BLaER1 treated with 17β-estradiol and CSF1 and Interleukin-3, amounts not matched to agents 10 nM and 100 nM (cell line): Measurements from ENCODE around the gene CRYGB.

Experiments used
- H3K27ac ChIP-seq, 11 experiments: shearing (Covaris generic); formaldehyde crosslinking; 2 replicates each; pipeline ENCODE4 v1.8.1; 2022
- H3K27me3 ChIP-seq, 11 experiments: shearing (Covaris generic); formaldehyde crosslinking; 2 replicates each; pipeline ENCODE4 v1.8.1; 2022
- H3K36me3 ChIP-seq, 11 experiments: shearing (Covaris generic); formaldehyde crosslinking; 2 replicates each; pipeline ENCODE4 v1.8.1; 2022
- H3K4me1 ChIP-seq, 10 experiments: shearing (Covaris generic); formaldehyde crosslinking; 2 replicates each; pipeline ENCODE4 v1.8.1; 2022
- H3K4me2 ChIP-seq, 11 experiments: shearing (Covaris generic); formaldehyde crosslinking; 2 replicates each; pipeline ENCODE4 v1.8.1; 2022
- H3K4me3 ChIP-seq, 10 experiments: shearing (Covaris generic); formaldehyde crosslinking; 2 replicates each; pipeline ENCODE4 v1.8.1; 2022
- H3K9ac ChIP-seq, 11 experiments: shearing (Covaris generic); formaldehyde crosslinking; 2 replicates each; pipeline ENCODE4 v1.8.1; 2022
- H3K9me3 ChIP-seq, 11 experiments: shearing (Covaris generic); formaldehyde crosslinking; replicated peaks in 1 of 11; 2 replicates each; pipeline ENCODE4 v1.8.1; 2022
- H4K20me1 ChIP-seq, 11 experiments: shearing (Covaris generic); formaldehyde crosslinking; 2 replicates each; pipeline ENCODE4 v1.8.1; 2022
- Cebpa-rat ChIP-seq, 11 experiments: shearing (Covaris generic); IDR thresholded peaks; 2 replicates each; pipeline ENCODE4 v1.8.1; 2022

CRYGB gene

DNA sequence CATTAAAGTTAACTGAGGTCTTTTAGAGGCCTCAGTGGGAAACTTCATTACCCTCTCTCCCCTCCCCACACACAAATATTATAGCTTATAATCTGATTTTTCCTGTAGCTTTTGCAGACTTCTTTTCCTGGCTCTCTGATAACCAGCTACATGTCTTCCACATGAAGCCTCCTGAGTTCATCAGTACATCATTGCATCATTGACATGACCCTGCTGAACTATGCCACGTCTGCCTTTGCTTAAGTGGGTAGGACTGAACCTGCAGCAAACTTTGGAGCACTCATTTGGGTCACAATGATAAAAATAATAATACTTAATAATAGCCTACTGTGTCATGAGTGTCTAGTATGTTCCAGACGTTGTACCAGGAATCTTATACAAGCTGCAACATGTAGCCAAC lies 10.5 kb upstream of the CRYGB start:
- Histone ChIP-seq H3K4me2 (no peak overlapping the region), H3K27ac (no peak overlapping the region), H3K4me3 (no peak overlapping the region), H3K4me1 (no peaks in the 10 kb centered on the region), H4K20me1 (no peaks in the 10 kb centered on the region), H3K27me3 (no peaks in the 10 kb centered on the region), H3K36me3 (no peaks in the 10 kb centered on the region), H3K9ac (no peak overlapping the region), H3K9me3 (peaks cover 4 to 13% (median 7%) of the 10 kb centered on the region in 11 experiments; a peak in 18 of 22 replicates)
- TF ChIP-seq Cebpa-rat (IDR thresholded peaks at IDR 0.05) = no peak

DNA sequence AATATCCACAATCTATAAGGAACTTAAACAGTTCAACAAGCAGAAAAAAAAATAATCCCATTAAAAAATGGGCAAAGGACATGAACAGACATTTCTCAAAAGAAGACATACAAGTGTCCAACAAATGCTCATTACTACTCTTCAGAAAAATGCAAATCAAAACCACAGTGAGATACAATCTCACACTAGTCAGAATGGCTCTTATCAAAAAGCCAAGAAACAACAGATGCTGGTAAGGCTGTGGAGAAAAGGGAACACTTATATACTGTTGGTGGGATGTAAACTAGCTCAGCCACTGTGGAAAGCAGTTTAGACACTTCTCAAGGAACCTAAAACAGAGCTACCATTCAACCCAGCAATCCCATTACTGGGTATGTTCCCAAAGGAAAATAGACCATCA lies 7.2 kb upstream of the CRYGB start:
- no peak overlapping the region for H3K4me2 ChIP-seq
- H3K9me3 ChIP-seq = peaks cover 9 to 19% (median 13%) of the 10 kb centered on the region in 11 experiments; a peak in 18 of 22 replicates
- no peaks in the 10 kb centered on the region for H3K27me3 ChIP-seq
- TF ChIP-seq Cebpa-rat (IDR thresholded peaks at IDR 0.05) = no peak
- H3K9ac ChIP-seq = no peak overlapping the region
- no peak overlapping the region for H3K4me3 ChIP-seq
- H3K27ac ChIP-seq = no peak overlapping the region
- H4K20me1 ChIP-seq = no peaks in the 10 kb centered on the region
- H3K36me3 ChIP-seq = no peaks in the 10 kb centered on the region
- 0 out of 20 replicates have a peak, but pooled peaks cover 0 to 6% (median 0%) of the 10 kb centered on the region in 10 experiments for H3K4me1 ChIP-seq

DNA sequence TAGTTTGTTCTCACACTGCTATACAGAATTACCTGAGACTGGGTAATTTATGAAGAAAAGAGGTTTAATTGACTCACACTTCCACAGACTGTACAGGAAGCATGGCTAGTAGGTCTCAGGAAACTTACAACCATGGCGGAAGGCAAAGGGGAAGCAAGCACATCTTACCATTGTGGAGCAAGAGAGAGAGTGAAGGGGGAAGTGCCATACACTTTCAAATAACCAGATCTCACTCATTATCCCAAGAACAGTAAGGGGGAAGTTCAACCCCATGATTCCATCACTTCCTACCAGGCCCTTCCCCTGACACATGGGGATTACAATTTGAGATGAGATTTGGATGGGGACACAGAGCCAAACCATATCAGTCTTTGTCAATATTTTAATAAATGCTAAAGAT lies 5.0 kb upstream of the CRYGB start:
- Histone ChIP-seq H3K9ac (no peak overlapping the region), H3K9me3 (peaks cover 9 to 19% (median 13%) of the 10 kb centered on the region in 11 experiments; a peak in 18 of 22 replicates), H3K27ac (no peak overlapping the region), H3K4me1 (0 out of 20 replicates have a peak, but pooled peaks cover 0 to 6% (median 0%) of the 10 kb centered on the region in 10 experiments), H4K20me1 (no peaks in the 10 kb centered on the region), H3K36me3 (no peaks in the 10 kb centered on the region), H3K4me2 (no peak overlapping the region), H3K27me3 (no peaks in the 10 kb centered on the region), H3K4me3 (no peak overlapping the region)
- TF ChIP-seq Cebpa-rat (IDR thresholded peaks at IDR 0.05) = no peak

DNA sequence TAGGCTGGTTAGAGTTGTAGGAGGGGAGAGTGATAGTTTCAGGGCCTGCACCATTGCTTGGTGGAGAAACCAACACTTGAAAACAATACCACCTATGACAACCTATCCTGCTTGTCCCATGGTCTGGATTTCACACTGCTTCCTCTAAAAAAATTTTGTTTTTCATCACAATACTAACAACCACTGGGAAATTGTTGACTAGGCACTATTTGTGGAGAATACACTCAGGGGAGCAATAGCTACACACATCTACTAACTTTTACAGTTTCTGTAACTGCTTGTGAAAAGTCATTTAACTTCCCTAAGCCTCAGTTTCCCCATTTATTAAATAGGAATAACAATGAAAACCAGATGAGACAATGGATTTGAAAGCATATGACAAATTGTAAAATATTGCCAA lies 4.1 kb upstream of the CRYGB start:
- Histone ChIP-seq H3K9ac (no peak overlapping the region), H4K20me1 (no peaks in the 10 kb centered on the region), H3K27me3 (no peaks in the 10 kb centered on the region), H3K4me3 (no peak overlapping the region), H3K4me2 (no peak overlapping the region; a peak in 1 of 22 replicates), H3K36me3 (no peaks in the 10 kb centered on the region), H3K9me3 (peaks cover 9 to 19% (median 13%) of the 10 kb centered on the region in 11 experiments; a peak in 18 of 22 replicates), H3K4me1 (0 out of 20 replicates have a peak, but pooled peaks cover 0 to 6% (median 0%) of the 10 kb centered on the region in 10 experiments), H3K27ac (no peak overlapping the region)
- no peak for TF ChIP-seq Cebpa-rat (IDR thresholded peaks at IDR 0.05)

DNA sequence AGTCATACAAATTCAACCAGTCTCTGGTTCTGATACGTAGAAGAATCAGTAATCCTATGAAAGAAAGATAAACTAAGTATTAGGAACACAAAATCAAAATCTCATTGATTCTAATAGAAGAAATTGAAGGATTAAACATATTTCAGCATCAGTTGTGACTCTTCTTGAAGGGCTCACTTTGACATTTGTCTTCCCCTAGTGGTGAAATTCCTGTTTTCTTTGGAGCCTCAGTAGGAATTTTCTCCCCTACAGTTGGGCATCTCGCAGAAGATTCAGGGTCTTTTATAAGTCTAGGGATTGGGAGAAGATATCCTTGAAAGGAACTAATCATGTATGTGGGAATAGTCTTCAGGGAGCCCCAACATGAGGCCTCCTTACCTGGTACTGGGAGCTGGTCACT lies 2.8 kb upstream of the CRYGB start:
- no peaks in the 10 kb centered on the region for H3K36me3 ChIP-seq
- no peak overlapping the region for H3K4me3 ChIP-seq
- H3K9ac ChIP-seq = no peak overlapping the region
- TF ChIP-seq Cebpa-rat (IDR thresholded peaks at IDR 0.05) = no peak
- H3K27ac ChIP-seq = no peak overlapping the region
- H3K4me2 ChIP-seq = no peak overlapping the region
- no peaks in the 10 kb centered on the region for H4K20me1 ChIP-seq
- 0 out of 20 replicates have a peak, but pooled peaks cover 0 to 6% (median 0%) of the 10 kb centered on the region in 10 experiments for H3K4me1 ChIP-seq
- no peaks in the 10 kb centered on the region for H3K27me3 ChIP-seq
- peaks cover 9 to 19% (median 13%) of the 10 kb centered on the region in 11 experiments; a peak in 18 of 22 replicates for H3K9me3 ChIP-seq

DNA sequence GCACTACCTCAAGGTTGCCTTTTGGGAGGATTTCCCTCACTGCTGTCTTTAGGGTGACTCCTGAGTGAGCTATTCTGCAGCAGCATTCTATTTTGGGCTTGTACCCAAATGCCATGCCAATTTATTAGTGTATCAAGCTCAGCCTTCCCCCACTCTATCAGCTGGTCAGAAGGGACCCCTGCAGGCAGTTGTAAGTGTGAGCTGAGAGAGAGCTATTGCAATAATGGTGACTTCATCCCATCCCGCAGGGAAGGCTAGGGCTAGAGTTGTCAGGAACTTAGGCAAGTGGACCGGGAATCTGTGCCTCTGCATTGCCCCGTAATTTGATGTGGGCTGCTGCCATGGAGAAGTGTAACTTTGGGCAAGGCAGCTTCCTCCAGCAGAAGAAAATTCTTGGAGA lies 1.8 kb upstream of the CRYGB start:
- Histone ChIP-seq H3K36me3 (no peaks in the 10 kb centered on the region), H3K4me3 (no peak overlapping the region), H4K20me1 (no peaks in the 10 kb centered on the region), H3K4me1 (0 out of 20 replicates have a peak, but pooled peaks cover 0 to 6% (median 0%) of the 10 kb centered on the region in 10 experiments), H3K9me3 (peaks cover 9 to 19% (median 13%) of the 10 kb centered on the region in 11 experiments; a peak in 18 of 22 replicates), H3K4me2 (no peak overlapping the region), H3K27ac (no peak overlapping the region), H3K9ac (no peak overlapping the region), H3K27me3 (no peaks in the 10 kb centered on the region)
- no peak for TF ChIP-seq Cebpa-rat (IDR thresholded peaks at IDR 0.05)

DNA sequence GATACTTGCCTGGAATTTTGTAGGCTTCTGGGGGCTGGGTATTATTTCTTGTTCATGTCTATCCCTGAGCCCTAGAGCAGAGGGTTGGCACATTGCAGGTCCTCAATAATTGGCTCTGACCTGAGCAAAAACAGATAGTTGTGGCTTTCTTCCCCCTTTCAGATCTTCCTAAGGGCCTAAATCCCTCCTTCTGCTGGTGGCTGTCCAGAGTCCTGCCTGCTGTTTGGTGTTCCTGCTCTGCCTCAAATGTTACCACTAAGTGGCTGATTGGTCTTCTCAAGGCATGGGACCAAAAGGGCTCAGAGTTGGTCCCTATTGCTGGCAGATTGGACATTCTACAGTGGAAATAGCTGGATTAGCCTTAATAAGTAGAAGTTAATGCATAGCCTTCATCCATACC lies 1.1 kb upstream of the CRYGB start:
- TF ChIP-seq Cebpa-rat (IDR thresholded peaks at IDR 0.05) = no peak
- Histone ChIP-seq H3K9me3 (peaks cover 6 to 16% (median 11%) of the 10 kb centered on the region in 11 experiments; a peak in 18 of 22 replicates), H3K27ac (no peak overlapping the region), H3K9ac (no peak overlapping the region), H3K27me3 (no peaks in the 10 kb centered on the region), H3K4me1 (0 out of 20 replicates have a peak, but pooled peaks cover 0 to 6% (median 0%) of the 10 kb centered on the region in 10 experiments), H3K4me3 (no peak overlapping the region), H3K36me3 (no peaks in the 10 kb centered on the region), H3K4me2 (no peak overlapping the region), H4K20me1 (no peaks in the 10 kb centered on the region)

DNA sequence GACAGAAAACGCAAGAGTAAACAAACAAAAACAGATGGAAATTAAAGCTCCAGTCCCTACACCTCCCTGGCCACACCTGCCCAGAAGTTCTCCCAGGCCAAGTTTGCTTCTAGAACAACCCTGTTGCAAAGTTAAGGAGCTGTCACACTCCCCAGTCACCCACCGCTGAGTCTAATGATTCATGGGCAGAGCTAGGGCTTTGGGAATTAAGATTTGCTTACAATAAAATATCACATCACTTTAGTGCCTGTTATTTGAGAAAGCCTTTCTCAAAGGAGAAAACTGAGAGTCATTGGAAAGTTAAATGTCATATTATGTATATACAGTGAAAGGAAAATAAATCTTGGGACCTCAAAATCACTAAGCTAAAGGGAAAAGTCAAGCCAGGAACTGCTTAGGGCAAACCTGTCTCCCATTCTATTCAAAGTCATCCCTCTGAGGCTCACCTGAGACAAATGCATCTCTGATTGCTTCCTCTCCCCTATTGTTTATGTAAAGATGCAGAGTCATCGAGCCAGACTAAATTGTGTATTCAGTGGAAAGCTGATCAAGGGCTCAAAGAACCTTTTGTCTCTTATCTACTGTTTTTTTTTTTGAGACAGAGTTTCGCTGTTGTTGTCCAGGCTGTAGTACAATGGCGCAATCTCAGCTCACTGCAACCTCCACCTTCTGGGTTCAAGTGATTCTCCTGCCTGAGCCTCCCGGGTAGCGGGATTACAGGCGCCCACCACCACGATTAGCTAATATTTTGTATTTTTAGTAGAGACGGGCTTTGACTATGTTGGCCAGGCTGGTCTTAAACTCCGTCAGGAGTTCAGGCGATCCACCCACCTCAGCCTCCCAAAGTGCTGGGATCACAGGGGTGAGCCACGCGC lies 2.8 kb downstream of the CRYGB start:
- H3K4me3 ChIP-seq = no peak overlapping the region
- no peak overlapping the region for H3K9ac ChIP-seq
- no peaks in the 10 kb centered on the region for H3K36me3 ChIP-seq
- no peak overlapping the region for H3K4me2 ChIP-seq
- no peaks in the 10 kb centered on the region for H3K4me1 ChIP-seq
- no peak for TF ChIP-seq Cebpa-rat (IDR thresholded peaks at IDR 0.05)
- no peak overlapping the region for H3K27ac ChIP-seq
- H3K27me3 ChIP-seq = no peaks in the 10 kb centered on the region
- no peaks in the 10 kb centered on the region for H4K20me1 ChIP-seq
- peaks cover 8 to 20% (median 17%) of the 10 kb centered on the region in 11 experiments; a peak in 20 of 22 replicates for H3K9me3 ChIP-seq

DNA sequence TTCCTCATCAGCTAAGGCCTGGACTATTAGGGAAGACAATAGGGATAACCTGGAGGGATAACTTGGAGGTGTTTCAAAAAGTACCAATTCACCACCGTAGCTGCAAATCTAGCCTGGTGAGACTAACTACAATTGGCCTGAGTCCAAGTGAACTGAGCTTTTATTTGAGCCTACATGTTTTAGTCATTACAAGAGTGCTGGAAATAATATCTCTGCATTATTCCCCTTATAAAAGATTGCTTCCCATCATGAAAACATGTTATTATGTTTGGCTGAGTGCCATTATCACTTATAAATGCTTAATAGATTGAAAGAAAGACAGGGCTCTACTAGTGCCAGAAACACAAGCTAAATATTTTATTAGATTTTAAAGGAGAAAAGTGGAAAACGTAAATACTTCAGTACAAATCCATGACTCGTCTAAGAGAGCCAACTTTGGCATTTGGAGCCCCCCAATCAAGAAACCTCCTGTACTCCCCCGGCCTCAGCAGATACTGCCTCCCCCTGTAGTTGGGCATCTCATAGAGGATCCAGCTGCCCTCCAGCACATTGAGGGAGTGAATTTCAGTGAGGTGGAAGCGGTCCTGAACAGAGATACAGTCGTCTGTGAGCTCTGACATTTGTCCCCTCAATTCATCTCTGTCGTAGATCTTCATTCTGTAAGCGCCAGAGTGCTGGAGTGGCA lies 3.6 kb downstream of the CRYGB start:
- no peak for TF ChIP-seq Cebpa-rat (IDR thresholded peaks at IDR 0.05)
- Histone ChIP-seq H3K27ac (no peak overlapping the region), H3K4me1 (no peaks in the 10 kb centered on the region), H3K36me3 (no peaks in the 10 kb centered on the region), H3K4me2 (no peak overlapping the region), H3K9ac (no peak overlapping the region), H3K4me3 (no peak overlapping the region), H3K9me3 (peaks cover 13 to 28% (median 24%) of the 10 kb centered on the region in 11 experiments; a peak in 20 of 22 replicates), H4K20me1 (no peaks in the 10 kb centered on the region), H3K27me3 (no peaks in the 10 kb centered on the region)
